Endothelial cell (in vitro differentiated cells): ENCODE results near the gene TAS1R2. TPM values are rescaled to one million over a fixed set of nuclear protein-coding genes. Genes with fewer than 3 reads are reported as not detected.

ENCODE experiments used
- DNase-seq: peaks from one replicate; pipeline ENCODE4 v3.0.0; 2021; ENCODE audit warnings: low spot score
- H3K27ac Mint-ChIP-seq: one replicate; pipeline ENCODE4 v1.8.0; 2021; ENCODE audit warnings: mixed read lengths, inconsistent platforms; ENCODE audit not compliant: unreplicated experiment
- H3K27me3 Mint-ChIP-seq: one replicate; pipeline ENCODE4 v1.8.0; 2021; ENCODE audit warnings: mild to moderate bottlenecking, moderate library complexity, mixed read lengths, inconsistent platforms; ENCODE audit not compliant: unreplicated experiment
- H3K36me3 Mint-ChIP-seq: one replicate; pipeline ENCODE4 v1.8.0; 2021; ENCODE audit warnings: mild to moderate bottlenecking, low read depth, mixed read lengths, inconsistent platforms; ENCODE audit not compliant: unreplicated experiment
- H3K4me1 Mint-ChIP-seq: one replicate; pipeline ENCODE4 v1.8.0; 2021; ENCODE audit warnings: mild to moderate bottlenecking, mixed read lengths, inconsistent platforms; ENCODE audit not compliant: unreplicated experiment
- H3K4me3 Mint-ChIP-seq: one replicate; pipeline ENCODE4 v1.8.0; 2021; ENCODE audit warnings: mild to moderate bottlenecking, mixed read lengths, inconsistent platforms; ENCODE audit not compliant: unreplicated experiment
- H3K9me3 Mint-ChIP-seq: one replicate; pipeline ENCODE4 v1.8.0; 2021; ENCODE audit warnings: mixed read lengths, inconsistent platforms; ENCODE audit not compliant: unreplicated experiment
- total RNA-seq: library from RNA; stranded (reverse); fragmentation: NEBNext Ultra II Directional; extraction: Animal tissue kit (Norgen Biotek cat#: 25700); gene quantifications from one replicate; pipeline ENCODE4 v1.2.1, GENCODE V29; 2021; ENCODE audit not compliant: unreplicated experiment
- TF ChIP-seq, protein P1 (sequence below): fragments of 200-600 bp; sonication (generic); IDR thresholded peaks from one replicate; pipeline ENCODE4 v1.5.0; 2021; ENCODE audit warnings: antibody characterized with exemption; ENCODE audit not compliant: unreplicated experiment

TAS1R2 gene
- total RNA-seq, 1 donor from 2014 or later = not detected

DNA sequence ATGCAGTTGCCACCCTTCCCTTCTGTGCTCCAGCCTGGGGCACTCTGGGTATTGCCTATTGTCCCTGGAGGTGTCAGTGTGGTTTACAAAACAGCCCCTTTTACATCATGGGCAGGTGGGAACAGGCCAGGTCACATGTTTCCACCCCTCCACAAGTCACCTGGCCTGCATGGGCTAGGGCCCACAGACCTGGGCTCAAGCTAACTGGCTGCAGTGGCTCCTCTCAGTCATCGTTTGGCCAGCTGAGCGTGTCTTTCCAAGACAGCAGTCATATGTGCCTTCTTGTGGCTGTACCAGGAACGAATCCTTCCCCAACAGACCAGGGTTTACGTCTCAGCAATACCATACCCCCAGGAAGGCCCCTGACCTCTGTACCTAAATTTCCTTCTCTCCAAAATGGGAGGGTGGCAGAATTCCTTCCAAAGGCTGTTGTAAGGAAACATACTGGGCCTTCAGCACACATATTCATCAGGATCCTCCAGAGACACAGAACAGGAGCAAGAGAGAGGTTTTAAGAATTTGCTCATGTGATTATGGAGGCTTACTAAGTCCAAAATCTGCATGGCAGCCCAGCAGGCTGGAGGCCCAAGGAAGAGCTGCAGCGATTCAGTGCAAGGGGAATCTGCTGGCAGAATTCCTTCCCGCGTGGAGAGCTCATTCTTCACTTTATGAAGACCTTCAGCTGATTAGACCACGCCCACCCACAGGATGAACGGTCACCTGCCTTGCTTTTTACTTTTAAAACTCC lies 10.6 kb upstream of the TAS1R2 start:
- H3K36me3 Mint-ChIP-seq = no peaks in the 10 kb centered on the region
- no peaks in the 10 kb centered on the region for H3K9me3 Mint-ChIP-seq
- H3K27ac Mint-ChIP-seq = no peak overlapping the region
- peaks cover 2% of the 10 kb centered on the region for H3K27me3 Mint-ChIP-seq
- no peak for DNase-seq
- H3K4me1 Mint-ChIP-seq = no peaks in the 10 kb centered on the region
- TF ChIP-seq, protein P1, sequence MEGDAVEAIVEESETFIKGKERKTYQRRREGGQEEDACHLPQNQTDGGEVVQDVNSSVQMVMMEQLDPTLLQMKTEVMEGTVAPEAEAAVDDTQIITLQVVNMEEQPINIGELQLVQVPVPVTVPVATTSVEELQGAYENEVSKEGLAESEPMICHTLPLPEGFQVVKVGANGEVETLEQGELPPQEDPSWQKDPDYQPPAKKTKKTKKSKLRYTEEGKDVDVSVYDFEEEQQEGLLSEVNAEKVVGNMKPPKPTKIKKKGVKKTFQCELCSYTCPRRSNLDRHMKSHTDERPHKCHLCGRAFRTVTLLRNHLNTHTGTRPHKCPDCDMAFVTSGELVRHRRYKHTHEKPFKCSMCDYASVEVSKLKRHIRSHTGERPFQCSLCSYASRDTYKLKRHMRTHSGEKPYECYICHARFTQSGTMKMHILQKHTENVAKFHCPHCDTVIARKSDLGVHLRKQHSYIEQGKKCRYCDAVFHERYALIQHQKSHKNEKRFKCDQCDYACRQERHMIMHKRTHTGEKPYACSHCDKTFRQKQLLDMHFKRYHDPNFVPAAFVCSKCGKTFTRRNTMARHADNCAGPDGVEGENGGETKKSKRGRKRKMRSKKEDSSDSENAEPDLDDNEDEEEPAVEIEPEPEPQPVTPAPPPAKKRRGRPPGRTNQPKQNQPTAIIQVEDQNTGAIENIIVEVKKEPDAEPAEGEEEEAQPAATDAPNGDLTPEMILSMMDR = no peak
- no peak overlapping the region for H3K4me3 Mint-ChIP-seq

DNA sequence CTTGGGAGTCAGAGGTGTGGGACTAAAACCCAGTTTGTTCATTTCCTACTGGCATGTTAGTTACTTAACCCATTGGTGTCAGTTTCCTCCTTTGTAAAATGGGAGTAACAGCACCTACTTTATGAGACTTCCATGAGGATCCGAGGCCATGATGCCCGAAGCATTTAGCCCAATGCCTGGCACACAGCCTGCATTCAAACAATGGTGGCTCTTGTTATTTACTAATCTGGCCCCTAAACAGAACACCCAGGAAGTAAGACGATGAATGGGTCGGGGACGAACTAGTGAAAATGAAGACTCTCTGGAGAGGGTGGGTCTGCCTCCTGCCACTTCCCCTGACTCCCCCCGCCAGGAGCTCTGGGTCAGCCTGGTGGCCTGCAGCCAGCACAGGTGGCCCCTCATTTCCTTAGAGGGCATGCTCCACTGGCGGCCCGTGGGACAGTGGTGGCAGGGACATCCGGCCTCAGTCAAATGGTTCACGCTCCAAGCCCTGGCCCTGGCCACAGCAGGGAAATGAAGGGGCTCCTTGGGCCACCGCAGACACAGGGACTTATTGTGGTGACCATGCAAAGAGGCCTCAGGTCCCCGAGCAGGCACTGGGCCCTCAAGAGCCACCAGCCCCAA lies 9.5 kb upstream of the TAS1R2 start:
- H3K9me3 Mint-ChIP-seq = no peaks in the 10 kb centered on the region
- H3K4me1 Mint-ChIP-seq = no peaks in the 10 kb centered on the region
- no peak for DNase-seq
- peaks cover 2% of the 10 kb centered on the region for H3K27me3 Mint-ChIP-seq
- H3K27ac Mint-ChIP-seq = no peak overlapping the region
- H3K36me3 Mint-ChIP-seq = no peaks in the 10 kb centered on the region
- TF ChIP-seq, protein P1 = no peak
- no peak overlapping the region for H3K4me3 Mint-ChIP-seq

DNA sequence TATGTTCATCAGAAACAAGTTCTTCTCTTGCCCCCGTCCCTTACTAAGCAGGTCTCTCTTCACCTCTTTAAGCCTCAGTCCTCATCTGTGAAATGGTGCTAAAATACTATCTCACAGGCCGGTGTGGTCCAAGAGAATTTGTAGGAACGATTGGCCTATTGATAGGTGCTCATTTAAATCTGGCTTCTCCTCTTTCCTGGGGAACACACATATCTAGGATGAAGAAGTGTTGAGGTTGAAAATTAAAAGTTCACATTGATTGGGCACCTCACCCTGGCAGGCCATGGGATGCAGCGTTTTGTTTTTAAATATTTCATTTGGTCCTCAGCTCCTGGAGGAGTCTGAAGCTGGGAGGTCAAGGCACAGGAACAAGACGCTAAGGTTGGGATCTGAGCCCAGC lies 8.9 kb upstream of the TAS1R2 start:
- DNase-seq = no peak
- no peaks in the 10 kb centered on the region for H3K4me1 Mint-ChIP-seq
- H3K9me3 Mint-ChIP-seq = no peaks in the 10 kb centered on the region
- H3K27me3 Mint-ChIP-seq = peaks cover 2% of the 10 kb centered on the region
- H3K27ac Mint-ChIP-seq = no peak overlapping the region
- no peak overlapping the region for H3K4me3 Mint-ChIP-seq
- H3K36me3 Mint-ChIP-seq = no peaks in the 10 kb centered on the region
- TF ChIP-seq, protein P1 = no peak

DNA sequence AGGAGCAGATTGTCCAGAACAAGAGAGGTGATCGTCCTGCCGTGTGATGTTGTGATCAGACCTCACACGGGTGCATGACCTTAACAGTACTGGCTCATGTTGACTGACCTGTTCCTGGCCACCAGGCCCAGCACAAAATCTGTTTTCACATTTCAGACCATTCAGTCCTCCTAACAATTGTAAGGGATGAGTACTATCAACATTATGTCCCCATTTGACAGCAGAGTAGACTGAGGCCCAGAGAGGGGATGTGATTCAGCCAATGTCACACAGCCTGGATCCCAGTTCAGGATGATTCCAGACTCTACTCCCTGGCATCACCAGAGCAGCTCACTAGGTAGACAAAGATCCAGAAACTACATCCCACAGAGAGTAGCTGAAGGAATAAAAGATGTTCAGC lies 7.4 kb upstream of the TAS1R2 start:
- Mint-ChIP-seq H3K4me3 (no peak overlapping the region), H3K36me3 (no peaks in the 10 kb centered on the region), H3K9me3 (no peaks in the 10 kb centered on the region), H3K27me3 (peaks cover 2% of the 10 kb centered on the region), H3K4me1 (no peaks in the 10 kb centered on the region), H3K27ac (no peak overlapping the region)
- no peak for DNase-seq
- TF ChIP-seq, protein P1 = no peak

DNA sequence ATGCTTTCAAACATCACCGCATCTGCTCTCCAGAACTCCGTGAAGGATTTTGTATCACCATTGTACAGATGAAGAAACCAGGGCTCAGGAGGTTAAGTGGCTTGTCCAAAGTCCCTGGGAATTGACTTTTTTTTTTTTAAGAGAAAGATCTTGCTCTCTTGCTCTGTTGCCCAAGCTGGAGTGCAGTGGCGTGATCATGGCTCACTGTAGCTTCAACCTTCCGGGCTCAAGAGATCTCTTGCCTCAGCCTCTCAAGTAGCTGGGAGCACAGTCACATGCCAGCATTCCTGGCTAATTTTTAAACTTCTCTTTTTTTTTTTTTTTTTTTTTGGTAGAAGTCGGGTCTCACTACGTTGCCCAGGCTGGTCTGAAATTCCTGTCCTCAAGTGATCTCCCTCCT lies 6.9 kb upstream of the TAS1R2 start:
- no peaks in the 10 kb centered on the region for H3K9me3 Mint-ChIP-seq

More for the DNA sequence above, 6.9 kb upstream of the TAS1R2 start:
- Mint-ChIP-seq H3K4me3 (no peak overlapping the region), H3K27ac (no peak overlapping the region), H3K4me1 (no peaks in the 10 kb centered on the region), H3K36me3 (no peaks in the 10 kb centered on the region), H3K27me3 (peaks cover 2% of the 10 kb centered on the region)
- DNase-seq = no peak
- TF ChIP-seq, protein P1 = no peak
